Spinal cord (tissue), 10 donors: ENCODE results near the gene KIF27. TPM values are rescaled to one million over a fixed set of nuclear protein-coding genes. Genes with fewer than 3 reads are reported as not detected.

ENCODE experiments used
- DNase-seq, 6 donors: peaks; one replicate each; pipeline versions ENCODE4 v3.0.0 to v3.0.0-alpha.2; 2013 to 2015; ENCODE audit warnings: low spot score in 6 of 6, low read depth in 4 of 6
- H3K27ac ChIP-seq: one replicate; pipeline ENCODE4 v1.5.1; 2013; ENCODE audit warnings: low read depth, low read length, control low read depth
- H3K27me3 ChIP-seq: one replicate; pipeline ENCODE4 v1.6.1; 2013; ENCODE audit warnings: low read length; ENCODE audit not compliant: control insufficient read depth, insufficient read depth
- H3K36me3 ChIP-seq: one replicate; pipeline ENCODE4 v1.6.1; 2013; ENCODE audit warnings: low read length; ENCODE audit not compliant: control insufficient read depth, insufficient read depth
- H3K4me1 ChIP-seq: one replicate; pipeline ENCODE4 v1.6.1; 2013; ENCODE audit warnings: low read length; ENCODE audit not compliant: control insufficient read depth, insufficient read depth
- H3K4me3 ChIP-seq: one replicate; pipeline ENCODE4 v1.5.1; 2013; ENCODE audit warnings: low read depth, low read length, control low read depth
- H3K9me3 ChIP-seq: one replicate; pipeline ENCODE4 v1.6.1; 2013; ENCODE audit warnings: low read length; ENCODE audit not compliant: control insufficient read depth, insufficient read depth
- WGBS: methylation state at CpG from one replicate; pipeline ENCODE4 v1.1.5; 2013; ENCODE audit warnings: missing lambda C conversion rate; ENCODE audit not compliant: insufficient coverage; 5-methylcytosine and 5-hydroxymethylcytosine counted together
- polyA plus RNA-seq, 2 donors: library from polyadenylated mRNA; unstranded; fragments of 120-200 nt; gene quantifications; one replicate each; pipeline ENCODE4 v1.2.1, GENCODE V29; 2013; ENCODE audit not compliant: insufficient read length in 2 of 2
- total RNA-seq, 2 donors: library from RNA; depleted of rRNA in 1 of 2; stranded (reverse); fragments of 120-200 nt in 1 of 2; fragments of >200 nt in 1 of 2; gene quantifications; one replicate each; pipeline versions ENCODE4 v1.2.3 to v1.2.4, GENCODE V29; 2013 to 2014
- donor health status: healthy.

Gene KIF27
- total and polyA plus RNA-seq, 4 donors: 9.9 to 19.4 (median 14.2) TPM

DNA sequence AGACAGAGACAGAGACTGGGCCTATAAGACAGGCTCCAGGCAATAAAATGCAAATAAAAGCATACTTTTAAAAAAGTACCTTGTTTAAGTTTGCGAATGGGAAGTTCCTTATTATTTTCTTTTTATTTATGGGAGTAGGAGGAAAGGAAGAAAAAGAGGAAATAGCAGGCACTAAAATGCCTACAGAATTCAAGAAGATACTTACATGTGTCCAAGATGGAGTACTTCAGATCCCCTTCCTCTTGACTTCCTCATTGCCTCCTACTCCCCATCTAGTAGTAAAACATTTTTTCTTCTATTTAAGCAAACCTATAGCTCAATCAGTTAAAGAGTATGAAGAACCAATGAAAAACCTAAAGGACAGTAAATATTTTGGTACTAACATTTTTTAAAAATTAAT lies 128.5 kb downstream of the KIF27 start:
- H3K27ac ChIP-seq: no peak overlapping the region
- peaks cover 10% of the 10 kb centered on the region for H3K36me3 ChIP-seq
- no peaks in the 10 kb centered on the region for H3K4me1 ChIP-seq
- no CpG with 5 or more reads among the region's 1 CpG for WGBS
- no peaks in the 10 kb centered on the region for H3K9me3 ChIP-seq
- H3K27me3 ChIP-seq: no peaks in the 10 kb centered on the region
- DNase-seq: no peak
- no peak overlapping the region for H3K4me3 ChIP-seq

Other genes starting within 250 kb of the KIF27 start
- gene UBQLN1, start 213.5 kb downstream of the KIF27 start, total RNA-seq: 100 to 1,000 TPM in 1 of 2 donors, 10 to 100 TPM in 1; 93.7 to 221 TPM
- 100 to 1,000 TPM; 108 to 131 TPM for gene UBQLN1, start 213.5 kb downstream of the KIF27 start, polyA plus RNA-seq
- 10 to 100 TPM; 14.8 to 15.9 TPM for gene GKAP1, start 103.7 kb downstream of the KIF27 start, total RNA-seq
- gene GKAP1, start 103.7 kb downstream of the KIF27 start, polyA plus RNA-seq: 10 to 100 TPM; 25.2 to 26.7 TPM
- gene HNRNPK, start 58.8 kb upstream of the KIF27 start, total RNA-seq: 100 to 1,000 TPM; 535 to 560 TPM
- 100 to 1,000 TPM; 607 to 647 TPM for gene HNRNPK, start 58.8 kb upstream of the KIF27 start, polyA plus RNA-seq
- gene RMI1, start 59.4 kb upstream of the KIF27 start, total RNA-seq: 10 to 100 TPM in 1 of 2 donors, 1 to 10 TPM in 1; 8.2 to 17.4 TPM
- 10 to 100 TPM; 12.5 to 17.2 TPM for gene RMI1, start 59.4 kb upstream of the KIF27 start, polyA plus RNA-seq